Glutamatergic neuron (in vitro differentiated cells): ENCODE data around the gene ASPSCR1. TPM values are rescaled to one million over a fixed set of nuclear protein-coding genes. Genes with fewer than 3 reads are reported as not detected.

Source experiments
- DNase-seq: peaks from one replicate; pipeline ENCODE4 v3.0.0; 2022
- H3K27ac Mint-ChIP-seq: one replicate; pipeline ENCODE4 v1.8.0; 2020; ENCODE audit warnings: mild to moderate bottlenecking, mixed read lengths, inconsistent platforms; ENCODE audit not compliant: unreplicated experiment
- H3K27me3 Mint-ChIP-seq: one replicate; pipeline ENCODE4 v1.8.0; 2020; ENCODE audit warnings: mild to moderate bottlenecking, moderate library complexity, mixed read lengths, inconsistent platforms; ENCODE audit not compliant: unreplicated experiment
- H3K36me3 Mint-ChIP-seq: one replicate; pipeline ENCODE4 v1.8.0; 2020; ENCODE audit warnings: mild to moderate bottlenecking, mixed read lengths, inconsistent platforms; ENCODE audit not compliant: unreplicated experiment
- H3K4me1 Mint-ChIP-seq: one replicate; pipeline ENCODE4 v1.8.0; 2020; ENCODE audit warnings: mild to moderate bottlenecking, low read depth, mixed read lengths, inconsistent platforms; ENCODE audit not compliant: unreplicated experiment
- H3K4me3 Mint-ChIP-seq: one replicate; pipeline ENCODE4 v1.8.0; 2020; ENCODE audit warnings: mild to moderate bottlenecking, mixed read lengths, inconsistent platforms; ENCODE audit not compliant: unreplicated experiment
- H3K9me3 Mint-ChIP-seq: one replicate; pipeline ENCODE4 v1.8.0; 2020; ENCODE audit warnings: mild to moderate bottlenecking, moderate library complexity, mixed read lengths, inconsistent platforms; ENCODE audit not compliant: unreplicated experiment
- total RNA-seq: library from RNA; stranded (reverse); fragmentation: NEBNext Ultra II Directional; extraction: Animal tissue kit (Norgen Biotek cat#: 25700); gene quantifications from one replicate; pipeline ENCODE4 v1.2.1, GENCODE V29; 2021; ENCODE audit not compliant: unreplicated experiment
- TF ChIP-seq, protein P1 (sequence below): fragments of 200-600 bp; sonication (generic); IDR thresholded peaks from one replicate; pipeline ENCODE4 v1.5.0; 2021; ENCODE audit not compliant: partially characterized antibody, unreplicated experiment

ASPSCR1 gene
- total RNA-seq, 1 donor from 2014 or later: 51.7 TPM

GRCh38 chr17:82056729-82057621 lies 79.5 kb downstream of the ASPSCR1 start:
- no peaks in the 10 kb centered on the region for H3K36me3 Mint-ChIP-seq
- no peak for DNase-seq
- no peak overlapping the region for H3K4me3 Mint-ChIP-seq
- H3K9me3 Mint-ChIP-seq: no peaks in the 10 kb centered on the region
- TF ChIP-seq, protein P1, sequence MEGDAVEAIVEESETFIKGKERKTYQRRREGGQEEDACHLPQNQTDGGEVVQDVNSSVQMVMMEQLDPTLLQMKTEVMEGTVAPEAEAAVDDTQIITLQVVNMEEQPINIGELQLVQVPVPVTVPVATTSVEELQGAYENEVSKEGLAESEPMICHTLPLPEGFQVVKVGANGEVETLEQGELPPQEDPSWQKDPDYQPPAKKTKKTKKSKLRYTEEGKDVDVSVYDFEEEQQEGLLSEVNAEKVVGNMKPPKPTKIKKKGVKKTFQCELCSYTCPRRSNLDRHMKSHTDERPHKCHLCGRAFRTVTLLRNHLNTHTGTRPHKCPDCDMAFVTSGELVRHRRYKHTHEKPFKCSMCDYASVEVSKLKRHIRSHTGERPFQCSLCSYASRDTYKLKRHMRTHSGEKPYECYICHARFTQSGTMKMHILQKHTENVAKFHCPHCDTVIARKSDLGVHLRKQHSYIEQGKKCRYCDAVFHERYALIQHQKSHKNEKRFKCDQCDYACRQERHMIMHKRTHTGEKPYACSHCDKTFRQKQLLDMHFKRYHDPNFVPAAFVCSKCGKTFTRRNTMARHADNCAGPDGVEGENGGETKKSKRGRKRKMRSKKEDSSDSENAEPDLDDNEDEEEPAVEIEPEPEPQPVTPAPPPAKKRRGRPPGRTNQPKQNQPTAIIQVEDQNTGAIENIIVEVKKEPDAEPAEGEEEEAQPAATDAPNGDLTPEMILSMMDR: no peak
- no peak overlapping the region for H3K27ac Mint-ChIP-seq
- H3K27me3 Mint-ChIP-seq: no peaks in the 10 kb centered on the region
- no peaks in the 10 kb centered on the region for H3K4me1 Mint-ChIP-seq

DNA sequence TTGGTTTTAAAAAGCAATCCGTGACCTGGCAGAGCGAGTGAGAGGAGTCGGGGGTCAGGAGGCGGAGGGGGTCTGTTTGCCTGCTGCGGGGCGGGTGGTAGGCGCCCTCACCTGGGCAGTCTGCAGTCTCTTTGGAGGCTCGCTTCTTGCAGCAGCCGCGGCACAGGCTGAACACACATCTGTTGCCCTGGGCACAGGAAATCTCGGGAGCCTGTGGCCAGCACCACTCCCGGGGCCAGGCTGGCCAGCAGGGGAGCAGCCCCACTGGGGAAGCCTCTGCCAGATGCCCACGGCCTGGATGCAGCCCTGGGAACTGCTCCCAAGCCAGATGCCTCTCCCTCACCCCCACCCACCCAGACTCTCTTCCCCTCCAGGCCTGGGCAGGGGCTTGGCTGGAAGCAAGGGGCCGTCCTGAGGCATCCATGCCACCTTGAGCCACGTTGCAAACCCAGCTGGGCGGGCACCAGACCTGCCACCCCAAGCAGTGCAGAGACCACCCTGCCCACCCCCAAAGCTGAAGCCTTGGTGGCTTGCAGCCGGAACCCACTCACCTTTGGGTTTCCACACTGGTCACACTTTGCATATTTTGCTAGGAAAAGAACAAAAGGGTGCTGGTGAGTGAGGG lies 80.9 kb downstream of the ASPSCR1 start:
- Mint-ChIP-seq H3K27me3 (no peaks in the 10 kb centered on the region), H3K4me3 (no peak overlapping the region), H3K4me1 (no peaks in the 10 kb centered on the region), H3K27ac (no peak overlapping the region), H3K36me3 (no peaks in the 10 kb centered on the region), H3K9me3 (no peaks in the 10 kb centered on the region)
- TF ChIP-seq, protein P1: no peak
- no peak for DNase-seq

GRCh38 chr17:82058855-82059249 lies 81.4 kb downstream of the ASPSCR1 start:
- TF ChIP-seq, protein P1: no peak
- Mint-ChIP-seq H3K9me3 (no peaks in the 10 kb centered on the region), H3K36me3 (no peaks in the 10 kb centered on the region)

GRCh38 chr17:82059272-82060000 lies 82.0 kb downstream of the ASPSCR1 start:
- no peaks in the 10 kb centered on the region for H3K4me1 Mint-ChIP-seq
- no peaks in the 10 kb centered on the region for H3K36me3 Mint-ChIP-seq
- TF ChIP-seq, protein P1: no peak
- no peak overlapping the region for H3K27ac Mint-ChIP-seq
- DNase-seq: no peak
- no peak overlapping the region for H3K4me3 Mint-ChIP-seq
- H3K9me3 Mint-ChIP-seq: no peaks in the 10 kb centered on the region
- no peaks in the 10 kb centered on the region for H3K27me3 Mint-ChIP-seq

More at GRCh38 chr17:82058855-82059249, 81.4 kb downstream of the ASPSCR1 start:
- H3K4me3 Mint-ChIP-seq: no peak overlapping the region
- DNase-seq: no peak
- no peaks in the 10 kb centered on the region for H3K27me3 Mint-ChIP-seq
- H3K27ac Mint-ChIP-seq: no peak overlapping the region
- no peaks in the 10 kb centered on the region for H3K4me1 Mint-ChIP-seq

DNA sequence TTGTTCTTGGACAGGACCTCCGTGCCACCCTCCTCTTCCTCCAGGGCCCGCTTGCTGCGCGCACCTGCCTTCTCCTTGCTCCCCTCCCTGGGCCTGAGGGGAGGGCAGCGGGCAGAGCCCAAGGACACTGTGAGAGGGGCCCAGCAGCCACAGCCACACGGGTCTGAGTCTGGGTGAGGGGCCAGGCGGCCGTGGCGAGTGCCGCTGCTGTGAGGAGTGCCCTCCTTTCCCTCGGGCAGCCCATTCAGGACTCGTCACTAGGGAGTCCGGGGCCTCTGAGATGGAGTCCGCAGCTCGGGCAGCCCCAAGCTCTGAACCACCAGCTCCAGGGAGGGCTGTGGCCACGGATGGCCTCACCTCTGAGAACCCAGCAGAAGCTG lies 82.6 kb downstream of the ASPSCR1 start:
- H3K36me3 Mint-ChIP-seq: no peaks in the 10 kb centered on the region
- H3K4me1 Mint-ChIP-seq: no peaks in the 10 kb centered on the region
- H3K9me3 Mint-ChIP-seq: no peaks in the 10 kb centered on the region
- no peak for DNase-seq
- H3K4me3 Mint-ChIP-seq: no peak overlapping the region
- no peak overlapping the region for H3K27ac Mint-ChIP-seq
- TF ChIP-seq, protein P1: no peak
- H3K27me3 Mint-ChIP-seq: no peaks in the 10 kb centered on the region
